Mesothelial cell of epicardium (in vitro differentiated cells): ENCODE measurements around the gene AGAP3. TPM values are rescaled to one million over a fixed set of nuclear protein-coding genes. Genes with fewer than 3 reads are reported as not detected.

Source experiments
- DNase-seq, 2 experiments: peaks; one replicate each; pipeline ENCODE4 v3.0.0; 2021; ENCODE audit warnings: low spot score in 2 of 2; ENCODE audit not compliant: unreplicated experiment in 2 of 2
- H3K27ac Mint-ChIP-seq: 2 replicates; pipeline ENCODE4 v1.8.0; 2021; ENCODE audit warnings: mixed read lengths
- H3K27me3 Mint-ChIP-seq: 2 replicates; pipeline ENCODE4 v1.8.0; 2021; ENCODE audit warnings: low read depth, mixed read lengths
- H3K36me3 Mint-ChIP-seq: 2 replicates; pipeline ENCODE4 v1.8.0; 2021; ENCODE audit warnings: mixed read lengths
- H3K4me1 Mint-ChIP-seq: 2 replicates; pipeline ENCODE4 v1.8.0; 2021; ENCODE audit warnings: mixed read lengths
- H3K4me3 Mint-ChIP-seq: 2 replicates; pipeline ENCODE4 v1.8.0; 2021; ENCODE audit warnings: mild to moderate bottlenecking, moderate library complexity, mixed read lengths
- H3K9me3 Mint-ChIP-seq: 2 replicates; pipeline ENCODE4 v1.8.0; 2021; ENCODE audit warnings: mixed read lengths
- CTCF ChIP-seq: fragments of 200-600 bp; sonication (generic); IDR thresholded peaks from one replicate; pipeline ENCODE4 v1.5.0; 2021; ENCODE audit warnings: antibody characterized with exemption; ENCODE audit not compliant: unreplicated experiment
- total RNA-seq: library from RNA; stranded (reverse); gene quantifications from 3 replicates; pipeline ENCODE4 v1.2.1, GENCODE V29; 2021

AGAP3 gene
- total RNA-seq, 1 donor from 2014 or later: 134 TPM

GRCh38 chr7:151074817-151075661 is 11.2 kb upstream of the AGAP3 start:
- no peak for DNase-seq
- H3K27me3 Mint-ChIP-seq: no peaks in the 10 kb centered on the region
- TF ChIP-seq CTCF: no peak
- H3K36me3 Mint-ChIP-seq: peaks cover 20% of the 10 kb centered on the region
- H3K9me3 Mint-ChIP-seq: no peaks in the 10 kb centered on the region
- H3K4me3 Mint-ChIP-seq: no peak overlapping the region
- no peak overlapping the region for H3K27ac Mint-ChIP-seq
- peaks cover 17% of the 10 kb centered on the region for H3K4me1 Mint-ChIP-seq

- Mint-ChIP-seq H3K27me3 (no peaks in the 10 kb centered on the region), H3K4me1 (peaks cover 17% of the 10 kb centered on the region), H3K36me3 (peaks cover 20% of the 10 kb centered on the region), H3K4me3 (no peak overlapping the region), H3K27ac (no peak overlapping the region), H3K9me3 (no peaks in the 10 kb centered on the region)
- TF ChIP-seq CTCF: no peak
- DNase-seq: no peak
Measured at GRCh38 chr7:151075662-151075971, 10.7 kb upstream of the AGAP3 start.

GRCh38 chr7:151075978-151076426 is 10.3 kb upstream of the AGAP3 start:
- Mint-ChIP-seq H3K9me3 (no peaks in the 10 kb centered on the region), H3K4me3 (no peak overlapping the region), H3K4me1 (peaks cover 19% of the 10 kb centered on the region), H3K36me3 (peaks cover 20% of the 10 kb centered on the region), H3K27ac (peak overlapping the region; percentile 34), H3K27me3 (no peaks in the 10 kb centered on the region)
- no peak for TF ChIP-seq CTCF
- DNase-seq: no peak

- Mint-ChIP-seq H3K27ac (no peak overlapping the region), H3K9me3 (no peaks in the 10 kb centered on the region), H3K36me3 (peaks cover 15% of the 10 kb centered on the region), H3K4me3 (no peak overlapping the region), H3K27me3 (no peaks in the 10 kb centered on the region), H3K4me1 (peaks cover 26% of the 10 kb centered on the region)
- peak; percentile 44 for TF ChIP-seq CTCF
- no peak for DNase-seq
Measured at GRCh38 chr7:151076863-151077704, 9.2 kb upstream of the AGAP3 start.

GRCh38 chr7:151077705-151078232 is 8.5 kb upstream of the AGAP3 start:
- H3K36me3 Mint-ChIP-seq: peaks cover 14% of the 10 kb centered on the region

More at GRCh38 chr7:151077705-151078232, 8.5 kb upstream of the AGAP3 start:
- Mint-ChIP-seq H3K27ac (peak overlapping the region; percentile 78), H3K27me3 (no peaks in the 10 kb centered on the region), H3K4me1 (peaks cover 30% of the 10 kb centered on the region), H3K4me3 (peak overlapping the region; percentile 30), H3K9me3 (no peaks in the 10 kb centered on the region)
- no peak for TF ChIP-seq CTCF
- no peak for DNase-seq
